Parathyroid adenoma (tissue), 2 donors: ENCODE data around the gene SPRN.

Source experiments
- H2AFZ ChIP-seq: fragments of 300-600 bp; sonication (generic); one replicate; pipeline ENCODE4 v1.7.0; 2017; ENCODE audit warnings: antibody characterized with exemption, mild to moderate bottlenecking
- H3K27ac ChIP-seq: fragments of 300-600 bp; sonication (generic); one replicate; pipeline ENCODE4 v1.7.0; 2017
- H3K27me3 ChIP-seq: fragments of 300-600 bp; sonication (generic); one replicate; pipeline ENCODE4 v1.7.0; 2017; ENCODE audit warnings: low read length; ENCODE audit not compliant: control insufficient read depth, insufficient read depth
- H3K36me3 ChIP-seq: fragments of 300-600 bp; sonication (generic); one replicate; pipeline ENCODE4 v1.7.0; 2017; ENCODE audit warnings: low read length; ENCODE audit not compliant: control insufficient read depth, insufficient read depth
- H3K4me1 ChIP-seq: fragments of 300-600 bp; sonication (generic); one replicate; pipeline ENCODE4 v1.7.0; 2017; ENCODE audit warnings: control low read depth
- H3K4me2 ChIP-seq: fragments of 300-600 bp; sonication (generic); one replicate; pipeline ENCODE4 v1.7.0; 2017; ENCODE audit warnings: low read length
- H3K4me3 ChIP-seq: fragments of 300-600 bp; sonication (generic); one replicate; pipeline ENCODE4 v1.7.0; 2017; ENCODE audit warnings: low read depth, low read length
- H3K79me2 ChIP-seq: fragments of 300-600 bp; sonication (generic); one replicate; pipeline ENCODE4 v1.7.0; 2017; ENCODE audit warnings: control low read depth
- H3K9ac ChIP-seq: fragments of 300-600 bp; sonication (generic); one replicate; pipeline ENCODE4 v1.7.0; 2017; ENCODE audit warnings: mild to moderate bottlenecking
- H3K9me3 ChIP-seq: fragments of 300-600 bp; sonication (generic); one replicate; pipeline ENCODE4 v1.7.0; 2017; ENCODE audit warnings: low read length; ENCODE audit not compliant: control insufficient read depth
- CTCF ChIP-seq: fragments of 300-600 bp; sonication (generic); IDR thresholded peaks from one replicate; pipeline ENCODE4 v1.7.0; 2017; ENCODE audit warnings: antibody characterized with exemption, mild to moderate bottlenecking
- donor health status: primary hyperparathyroidism.

Gene SPRN

DNA sequence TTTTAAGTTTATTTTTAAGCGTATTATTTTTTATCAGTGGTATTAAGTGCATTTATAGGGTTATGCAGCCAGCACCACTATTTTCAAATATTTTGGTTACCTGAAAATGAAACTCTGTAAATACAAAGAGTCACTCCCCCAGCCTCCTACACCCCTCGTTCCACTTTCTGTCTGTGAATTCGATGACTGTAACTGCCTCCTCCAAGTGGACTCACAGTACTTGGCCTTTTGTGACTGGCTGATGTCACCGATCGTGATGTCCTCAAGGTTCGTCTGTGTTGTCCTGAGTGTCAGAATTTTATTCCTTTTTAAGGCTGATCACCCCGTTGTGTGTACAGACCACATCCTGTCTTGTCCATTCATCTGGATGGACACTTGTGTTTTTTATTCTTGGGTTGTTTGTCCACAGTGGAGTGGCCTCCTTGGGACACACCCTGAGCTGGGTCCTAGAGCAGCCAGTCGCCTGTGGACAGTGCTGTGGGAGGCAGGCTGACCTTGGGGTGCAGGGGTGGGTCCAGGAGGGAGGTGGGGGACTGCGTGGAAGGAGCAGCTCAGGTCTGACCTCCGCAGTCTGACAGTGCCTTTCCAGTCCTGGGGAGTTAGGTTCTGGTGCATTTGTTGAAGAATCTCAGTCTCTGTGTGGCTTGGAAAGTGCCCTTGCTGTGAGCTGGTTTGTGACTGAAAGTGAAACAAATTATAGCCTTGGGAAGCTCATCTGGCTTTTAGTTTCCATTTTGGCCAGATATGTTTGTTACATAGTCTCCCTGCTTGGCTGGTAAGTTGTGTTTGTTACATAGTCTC is 23.6 kb downstream of the SPRN start:
- no peak overlapping the region for H3K27ac ChIP-seq
- H3K9ac ChIP-seq, result no peak overlapping the region
- TF ChIP-seq CTCF, result no peak

DNA sequence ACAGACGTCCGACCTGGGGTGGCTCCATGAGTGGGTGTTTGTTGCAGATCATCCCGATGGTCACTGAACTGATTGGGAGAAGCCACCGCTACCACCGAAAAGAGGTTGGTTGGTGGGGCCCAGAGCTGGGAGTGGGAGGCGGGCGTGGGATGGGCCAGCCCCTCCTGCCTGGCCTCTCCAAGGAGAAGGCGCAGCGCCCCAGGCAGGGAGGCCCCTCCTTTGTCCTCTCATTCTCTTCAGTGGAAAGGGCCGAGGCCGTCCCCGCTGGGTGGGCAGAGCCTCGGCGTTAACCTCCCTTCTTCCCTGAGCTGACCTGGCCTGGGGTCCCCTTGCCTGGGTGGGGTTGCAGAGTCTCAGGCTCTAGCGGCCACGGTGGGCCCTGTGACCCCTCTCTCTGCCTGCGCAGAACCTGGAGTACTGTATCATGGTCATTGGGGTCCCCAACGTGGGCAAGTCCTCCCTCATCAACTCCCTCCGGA is 25.3 kb downstream of the SPRN start:
- Histone ChIP-seq H3K4me2 (no peak overlapping the region), H3K36me3 (no peaks in the 10 kb centered on the region)
- no peak for TF ChIP-seq CTCF

More for the DNA sequence above, 23.6 kb downstream of the SPRN start:
- H3K27me3 ChIP-seq, result no peaks in the 10 kb centered on the region
- H3K4me2 ChIP-seq, result no peak overlapping the region
- peaks cover 17% of the 10 kb centered on the region for H3K79me2 ChIP-seq
- H3K4me3 ChIP-seq, result no peak overlapping the region
- no peak overlapping the region for H2AFZ ChIP-seq
- H3K4me1 ChIP-seq, result no peaks in the 10 kb centered on the region
- H3K9me3 ChIP-seq, result no peaks in the 10 kb centered on the region
- H3K36me3 ChIP-seq, result no peaks in the 10 kb centered on the region

DNA sequence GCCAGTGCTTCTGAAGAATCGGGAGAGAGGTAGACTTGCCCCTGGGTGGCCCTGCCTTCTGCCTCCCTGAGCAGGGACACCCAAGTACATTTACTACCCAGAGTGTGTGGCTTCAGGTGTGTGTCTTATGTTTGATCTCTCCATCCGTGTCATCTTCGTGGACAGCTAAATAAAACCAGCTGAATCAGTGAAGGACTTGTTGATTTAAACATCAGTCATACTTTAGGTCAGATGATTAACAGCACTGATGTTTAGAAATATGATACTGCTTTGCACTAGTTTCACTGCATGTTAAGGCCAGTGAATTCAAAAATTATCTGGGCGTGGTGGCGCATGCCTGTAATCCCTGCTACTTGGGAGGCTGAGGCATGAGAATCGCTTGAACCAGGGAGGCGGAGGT is 26.5 kb downstream of the SPRN start:
- H3K9me3 ChIP-seq, result no peaks in the 10 kb centered on the region
- no peak overlapping the region for H3K4me3 ChIP-seq
- no peaks in the 10 kb centered on the region for H3K36me3 ChIP-seq
- no peaks in the 10 kb centered on the region for H3K27me3 ChIP-seq
- peaks cover 2% of the 10 kb centered on the region for H3K4me1 ChIP-seq
- no peak overlapping the region for H2AFZ ChIP-seq
- H3K9ac ChIP-seq, result no peak overlapping the region
- no peak for TF ChIP-seq CTCF
- H3K4me2 ChIP-seq, result no peak overlapping the region
- peaks cover 23% of the 10 kb centered on the region for H3K79me2 ChIP-seq
- H3K27ac ChIP-seq, result no peak overlapping the region

More for the DNA sequence above, 25.3 kb downstream of the SPRN start:
- Histone ChIP-seq H3K27me3 (no peaks in the 10 kb centered on the region), H3K79me2 (peaks cover 25% of the 10 kb centered on the region), H3K27ac (no peak overlapping the region), H3K9me3 (no peaks in the 10 kb centered on the region), H2AFZ (no peak overlapping the region), H3K4me1 (peaks cover 2% of the 10 kb centered on the region), H3K4me3 (no peak overlapping the region), H3K9ac (no peak overlapping the region)

DNA sequence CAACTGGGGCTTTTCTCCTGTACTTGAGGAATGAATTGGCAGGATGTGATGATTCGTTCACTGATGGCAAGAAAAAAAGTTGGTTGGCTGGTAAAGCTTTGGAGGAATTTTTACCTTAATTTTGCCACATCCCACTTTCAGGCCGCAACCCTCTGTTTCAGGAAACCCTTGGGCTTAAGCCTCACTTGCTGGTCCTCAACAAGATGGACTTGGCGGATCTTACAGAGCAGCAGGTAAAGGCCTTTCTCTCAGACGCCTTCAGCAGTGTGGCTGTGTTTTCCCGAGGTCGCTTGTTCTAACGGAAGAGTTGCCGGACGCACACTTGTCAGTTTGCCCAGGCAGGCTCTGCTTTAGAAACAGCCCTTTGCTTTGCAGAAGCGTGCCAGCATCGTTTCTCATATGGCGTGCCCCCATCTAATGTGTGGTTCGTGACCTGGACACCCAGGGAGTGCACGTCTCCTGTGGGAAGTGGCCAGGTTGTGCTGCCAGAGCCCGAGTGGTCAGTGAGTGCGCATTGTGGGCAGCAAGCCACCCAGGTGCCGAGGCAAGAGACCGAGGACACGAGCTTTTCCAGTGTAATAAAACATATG is 28.3 kb downstream of the SPRN start:
- no peak overlapping the region for H3K4me2 ChIP-seq
- no peak overlapping the region for H3K4me3 ChIP-seq
- no peaks in the 10 kb centered on the region for H3K36me3 ChIP-seq
- no peak overlapping the region for H2AFZ ChIP-seq
- H3K9me3 ChIP-seq, result no peaks in the 10 kb centered on the region
- no peak for TF ChIP-seq CTCF
- no peak overlapping the region for H3K9ac ChIP-seq
- no peak overlapping the region for H3K27ac ChIP-seq
- H3K27me3 ChIP-seq, result no peaks in the 10 kb centered on the region
- peaks cover 20% of the 10 kb centered on the region for H3K79me2 ChIP-seq
- H3K4me1 ChIP-seq, result peaks cover 2% of the 10 kb centered on the region
